Activated CD8-positive, alpha-beta memory T cell treated with anti-CD3 and anti-CD28 coated beads for 48 hours (primary cell): ENCODE data around the gene CCND1.

ENCODE experiments used
- DNase-seq, 3 experiments: peaks; one replicate each; pipeline ENCODE4 v3.0.0-alpha.2; 2020; ENCODE audit warnings: low read depth in 2 of 3, low spot score in 2 of 3

Gene CCND1

GRCh38 chr11:69651834-69652620 lies 11.1 kb downstream of the CCND1 start:
- no peak for DNase-seq

DNA sequence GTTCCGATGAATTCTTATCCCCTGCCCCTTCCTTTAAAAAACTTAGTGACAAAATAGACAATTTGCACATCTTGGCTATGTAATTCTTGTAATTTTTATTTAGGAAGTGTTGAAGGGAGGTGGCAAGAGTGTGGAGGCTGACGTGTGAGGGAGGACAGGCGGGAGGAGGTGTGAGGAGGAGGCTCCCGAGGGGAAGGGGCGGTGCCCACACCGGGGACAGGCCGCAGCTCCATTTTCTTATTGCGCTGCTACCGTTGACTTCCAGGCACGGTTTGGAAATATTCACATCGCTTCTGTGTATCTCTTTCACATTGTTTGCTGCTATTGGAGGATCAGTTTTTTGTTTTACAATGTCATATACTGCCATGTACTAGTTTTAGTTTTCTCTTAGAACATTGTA lies 12.0 kb downstream of the CCND1 start:
- no peak for DNase-seq

DNA sequence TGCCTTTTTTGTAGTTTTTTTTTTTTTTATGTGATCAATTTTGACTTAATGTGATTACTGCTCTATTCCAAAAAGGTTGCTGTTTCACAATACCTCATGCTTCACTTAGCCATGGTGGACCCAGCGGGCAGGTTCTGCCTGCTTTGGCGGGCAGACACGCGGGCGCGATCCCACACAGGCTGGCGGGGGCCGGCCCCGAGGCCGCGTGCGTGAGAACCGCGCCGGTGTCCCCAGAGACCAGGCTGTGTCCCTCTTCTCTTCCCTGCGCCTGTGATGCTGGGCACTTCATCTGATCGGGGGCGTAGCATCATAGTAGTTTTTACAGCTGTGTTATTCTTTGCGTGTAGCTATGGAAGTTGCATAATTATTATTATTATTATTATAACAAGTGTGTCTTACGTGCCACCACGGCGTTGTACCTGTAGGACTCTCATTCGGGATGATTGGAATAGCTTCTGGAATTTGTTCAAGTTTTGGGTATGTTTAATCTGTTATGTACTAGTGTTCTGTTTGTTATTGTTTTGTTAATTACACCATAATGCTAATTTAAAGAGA lies 12.5 kb downstream of the CCND1 start:
- no peak for DNase-seq

DNA sequence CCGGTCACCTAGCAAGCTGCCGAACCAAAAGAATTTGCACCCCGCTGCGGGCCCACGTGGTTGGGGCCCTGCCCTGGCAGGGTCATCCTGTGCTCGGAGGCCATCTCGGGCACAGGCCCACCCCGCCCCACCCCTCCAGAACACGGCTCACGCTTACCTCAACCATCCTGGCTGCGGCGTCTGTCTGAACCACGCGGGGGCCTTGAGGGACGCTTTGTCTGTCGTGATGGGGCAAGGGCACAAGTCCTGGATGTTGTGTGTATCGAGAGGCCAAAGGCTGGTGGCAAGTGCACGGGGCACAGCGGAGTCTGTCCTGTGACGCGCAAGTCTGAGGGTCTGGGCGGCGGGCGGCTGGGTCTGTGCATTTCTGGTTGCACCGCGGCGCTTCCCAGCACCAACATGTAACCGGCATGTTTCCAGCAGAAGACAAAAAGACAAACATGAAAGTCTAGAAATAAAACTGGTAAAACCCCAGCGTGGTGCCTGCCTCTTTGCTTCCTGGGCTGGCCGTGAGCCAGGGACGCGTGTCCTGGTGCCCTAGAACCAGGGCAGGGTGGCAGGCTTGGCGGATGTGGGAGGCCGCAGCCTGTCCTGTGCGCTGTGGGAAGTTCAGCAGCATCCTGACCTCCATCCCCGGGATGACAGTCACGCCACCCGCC lies 13.2 kb downstream of the CCND1 start:
- DNase-seq, result no peak

DNA sequence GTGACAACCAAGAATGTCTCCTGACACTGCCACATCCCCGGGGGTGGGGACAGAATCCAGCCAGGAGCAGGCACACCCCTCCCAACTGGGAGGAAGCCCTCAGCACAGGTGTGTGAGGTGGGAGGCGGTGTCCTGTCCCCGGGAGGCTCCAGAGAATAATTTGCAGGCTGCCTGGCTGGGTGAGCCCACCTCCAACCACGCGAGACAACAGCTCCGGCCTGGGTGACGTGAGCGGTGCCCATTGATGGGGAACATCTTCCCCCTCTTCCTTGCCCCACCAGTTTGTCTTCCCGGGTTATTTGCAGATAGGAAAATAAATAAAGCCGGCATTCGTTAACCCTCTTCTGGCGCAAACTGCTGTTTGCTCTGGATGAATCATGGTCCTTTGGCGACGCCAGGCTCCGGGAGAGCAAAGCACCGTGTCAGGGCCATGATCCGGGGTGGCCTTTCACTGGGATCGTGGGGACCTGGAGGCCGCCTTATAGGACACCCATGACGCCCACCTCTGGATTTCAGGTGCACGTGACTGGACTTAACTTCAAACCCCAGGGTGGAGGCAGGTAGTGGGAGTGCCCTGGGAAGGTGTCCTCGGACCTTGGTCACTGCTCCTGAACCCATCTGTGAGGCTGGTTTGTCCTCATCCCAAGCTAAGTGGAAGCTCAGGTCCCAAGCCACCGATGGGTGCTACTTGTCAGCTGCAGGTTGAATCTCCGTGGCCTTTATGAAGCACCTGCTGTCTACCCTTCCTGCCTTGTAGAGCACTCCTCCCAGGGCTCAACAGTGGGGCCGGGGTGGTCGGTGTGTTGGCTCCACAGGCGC lies 13.9 kb downstream of the CCND1 start:
- no peak for DNase-seq

- DNase-seq, result no peak
Measured at GRCh38 chr11:69655479-69656428, 14.8 kb downstream of the CCND1 start.

GRCh38 chr11:69656536-69657455 lies 15.8 kb downstream of the CCND1 start:
- DNase-seq, result no peak

DNA sequence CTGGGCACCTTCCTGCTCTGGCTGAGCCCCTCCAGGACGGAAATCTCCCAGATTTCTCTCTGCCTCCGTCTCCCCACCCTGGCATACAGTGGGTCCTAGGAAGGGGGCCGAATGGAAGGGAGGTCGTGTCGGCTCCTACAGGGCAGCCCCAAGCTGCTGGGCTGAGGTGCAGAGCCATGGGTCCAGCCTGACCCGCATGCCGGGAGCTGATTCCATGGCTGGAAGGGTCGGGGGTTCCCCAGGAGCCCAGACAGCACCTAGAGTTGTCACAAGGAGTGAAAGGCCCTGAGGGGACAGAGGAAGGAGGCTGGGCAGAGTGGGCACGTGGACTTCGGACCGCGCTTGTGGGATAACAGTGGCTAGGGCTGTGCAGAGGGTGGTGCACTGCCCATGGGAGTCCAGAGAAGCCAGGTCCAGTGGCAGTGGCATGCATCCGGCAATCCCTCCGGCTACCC lies 16.5 kb downstream of the CCND1 start:
- DNase-seq, result no peak

DNA sequence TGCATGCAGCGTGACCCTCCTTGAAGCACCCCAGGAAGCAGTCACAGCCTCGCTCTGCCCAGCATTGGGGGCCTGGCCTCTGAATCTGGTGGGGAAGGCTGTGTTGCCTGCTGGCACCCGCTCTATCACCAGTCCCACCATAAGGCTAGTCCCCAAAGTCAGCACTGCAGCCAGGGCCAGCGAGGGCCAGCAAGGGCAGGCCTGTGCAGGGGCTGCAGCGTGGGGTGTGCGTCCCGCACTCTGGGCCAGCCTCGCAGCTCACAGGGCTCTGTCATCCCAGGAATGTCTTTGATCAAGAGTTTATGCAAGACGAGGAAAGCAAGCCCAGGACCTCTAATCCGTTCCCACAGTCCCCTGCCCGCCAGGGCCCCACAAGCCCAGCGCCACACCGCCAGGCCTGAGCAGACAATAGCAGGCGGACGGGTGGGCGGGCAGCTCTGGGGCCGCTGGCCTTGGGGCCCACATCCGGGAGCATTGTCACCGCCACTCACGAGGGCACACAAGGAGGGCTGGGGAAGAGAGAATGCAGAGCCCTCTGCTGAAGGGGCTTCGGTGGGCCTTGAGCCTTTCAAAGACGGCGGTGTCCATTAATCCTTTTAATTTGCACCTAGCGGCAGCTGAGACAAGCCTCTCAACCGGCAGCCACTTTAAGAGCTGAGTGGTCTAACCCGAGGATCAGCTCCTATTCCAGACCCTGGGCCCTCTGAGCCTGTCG lies 17.1 kb downstream of the CCND1 start:
- DNase-seq, result no peak

DNA sequence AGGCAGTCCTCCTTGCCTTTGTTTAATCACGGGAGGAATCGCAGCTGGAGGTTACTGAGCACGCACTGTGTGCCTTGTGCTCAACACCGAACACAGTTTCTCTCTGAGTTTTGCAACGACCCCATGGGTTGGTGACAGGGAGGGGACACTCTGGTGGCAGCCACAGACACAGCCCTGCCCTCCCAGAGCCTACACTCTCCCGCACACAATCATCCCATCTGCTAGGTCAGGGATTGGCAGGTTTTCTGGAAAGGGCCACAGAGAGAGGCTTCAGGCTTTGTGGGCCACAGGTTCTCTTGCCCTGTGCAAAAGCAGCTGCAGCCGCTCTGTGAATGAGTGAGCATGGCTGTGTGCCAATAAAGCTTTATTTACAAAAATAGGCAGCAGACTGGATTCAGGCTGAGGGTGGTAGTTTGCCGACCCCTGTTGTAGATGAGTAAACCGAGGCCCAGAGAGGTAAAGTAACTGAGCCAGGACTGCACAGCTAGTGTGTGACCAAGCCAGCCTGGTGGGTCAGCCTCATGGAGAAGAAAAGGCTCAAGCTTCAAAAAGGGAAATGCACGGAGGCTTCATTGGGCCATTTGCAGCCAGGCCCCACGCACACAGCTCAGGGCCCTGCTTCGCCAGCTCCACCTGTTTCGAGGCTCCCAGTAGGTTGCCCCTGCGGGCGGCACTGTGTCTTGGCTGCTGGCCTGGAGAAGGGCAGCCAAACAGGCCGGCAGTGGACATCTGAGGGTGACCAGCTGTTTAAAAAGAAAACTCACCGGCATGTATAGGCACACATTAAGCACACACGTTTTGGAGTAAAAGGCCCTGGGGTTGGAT lies 17.9 kb downstream of the CCND1 start:
- DNase-seq, result no peak

- no peak for DNase-seq
Measured at GRCh38 chr11:69659591-69659990, 18.6 kb downstream of the CCND1 start.

DNA sequence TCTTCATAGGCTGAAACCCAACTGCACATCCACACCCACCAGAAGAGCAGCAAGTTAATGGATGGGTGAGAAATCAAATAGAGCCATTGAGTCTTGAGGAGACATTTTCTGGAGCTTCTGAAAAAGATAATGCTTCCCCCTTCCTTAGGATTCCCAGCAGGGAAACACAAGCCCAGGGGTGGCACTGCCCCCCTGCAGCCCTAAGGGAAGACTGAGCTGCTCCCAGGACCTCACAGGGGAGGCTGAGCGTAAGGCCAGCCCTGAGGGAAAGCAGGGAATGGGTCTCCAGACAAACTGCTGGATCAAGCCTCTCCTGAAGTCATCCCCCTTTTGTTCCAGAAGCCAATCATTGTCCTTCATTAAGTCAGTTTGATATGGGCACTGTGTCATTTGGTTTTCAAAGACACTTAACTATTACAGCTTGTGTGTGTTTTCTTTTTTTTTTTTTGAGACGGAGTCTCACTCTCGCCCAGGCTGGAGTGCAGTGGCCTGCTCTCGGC lies 19.1 kb downstream of the CCND1 start:
- no peak for DNase-seq

GRCh38 chr11:69661413-69661715 lies 20.4 kb downstream of the CCND1 start:
- DNase-seq, result no peak

GRCh38 chr11:69662021-69662698 lies 21.2 kb downstream of the CCND1 start:
- no peak for DNase-seq

DNA sequence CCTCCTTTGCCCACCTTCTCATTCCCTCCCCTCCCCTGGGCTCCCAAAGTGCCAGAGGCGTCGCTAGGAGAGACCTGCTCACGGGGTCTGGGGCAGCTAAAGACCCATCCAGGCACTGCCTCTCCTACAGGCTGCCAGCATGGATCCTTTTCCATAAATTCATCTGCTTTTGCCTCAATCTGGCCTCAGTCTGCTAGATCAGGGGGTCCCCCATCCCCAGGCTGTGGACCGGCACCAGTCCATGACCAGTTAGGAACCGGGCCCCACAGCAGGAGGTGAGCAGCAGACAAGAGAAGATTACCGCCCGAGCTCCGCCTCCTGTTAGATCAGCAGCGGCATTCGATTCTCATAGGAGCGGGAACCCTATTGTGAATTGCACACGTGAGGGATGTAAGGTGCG lies 21.9 kb downstream of the CCND1 start:
- no peak for DNase-seq

DNA sequence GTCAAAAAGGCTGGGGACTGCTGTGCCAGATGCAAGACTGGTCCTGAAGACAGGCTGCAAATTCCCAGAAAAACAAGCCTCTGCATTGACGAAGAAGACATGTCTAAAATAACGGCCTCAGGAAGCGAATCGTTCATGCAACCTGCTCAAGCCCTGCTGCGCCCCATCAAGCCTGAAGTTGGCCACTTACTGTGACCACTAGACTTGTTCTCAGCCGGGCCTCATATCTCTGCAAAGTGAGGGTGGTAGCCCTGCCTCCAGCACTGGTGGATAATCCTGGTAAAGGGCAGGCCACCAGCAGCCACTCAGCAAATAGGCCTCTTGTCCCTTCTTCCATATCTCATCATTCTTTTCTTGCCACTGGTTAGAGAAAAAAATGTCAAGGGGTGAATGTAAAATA lies 22.4 kb downstream of the CCND1 start:
- DNase-seq, result no peak

GRCh38 chr11:69664103-69664775 lies 23.3 kb downstream of the CCND1 start:
- no peak for DNase-seq
